Keratinocyte (primary cell): ENCODE data around the gene PTPRN2. TPM values are rescaled to one million over a fixed set of nuclear protein-coding genes. Genes with fewer than 3 reads are reported as not detected.

Experiments
- DNase-seq: peaks from one replicate; pipeline ENCODE4 v3.0.0-alpha.2; 2011; ENCODE audit warnings: low read depth, missing footprints, low spot score
- FAIRE-seq: peaks from 2 replicates; lab custom pipeline; 2011; peaks lifted over from hg19 to GRCh38; lab: Jason Lieb, UNC
- H2AFZ ChIP-seq: 2 replicates; pipeline ENCODE4 v1.6.0; 2012; ENCODE audit warnings: low read length, control low read depth, inconsistent platforms; ENCODE audit not compliant: control insufficient read depth
- H3K27ac ChIP-seq: 2 replicates; pipeline ENCODE4 v1.5.1; 2011; ENCODE audit warnings: low read length; ENCODE audit not compliant: control insufficient read depth, insufficient read depth
- H3K27me3 ChIP-seq: 3 replicates; pipeline ENCODE4 v1.6.0; 2011; ENCODE audit warnings: low read length; ENCODE audit not compliant: control insufficient read depth, insufficient read depth; ENCODE audit errors: extremely low read depth
- H3K36me3 ChIP-seq, 2 experiments: 2 replicates in 1 of 2; 3 replicates in 1 of 2; pipeline ENCODE4 v1.5.1; 2011; ENCODE audit warnings: low read length in 2 of 2, mild to moderate bottlenecking in 1 of 2; ENCODE audit not compliant: control insufficient read depth in 2 of 2, insufficient read depth in 2 of 2; ENCODE audit errors: extremely low read depth in 1 of 2
- H3K4me1 ChIP-seq: 3 replicates; pipeline ENCODE4 v1.5.1; 2011; ENCODE audit warnings: low read length; ENCODE audit not compliant: control insufficient read depth, insufficient read depth; ENCODE audit errors: extremely low read depth
- H3K4me2 ChIP-seq: 3 replicates; pipeline ENCODE4 v1.6.0; 2011; ENCODE audit warnings: low read depth, low read length; ENCODE audit not compliant: control insufficient read depth, insufficient read depth; ENCODE audit errors: extremely low read depth
- H3K4me3 ChIP-seq, 3 experiments: fragments of 200-600 bp in 1 of 3; sonication (generic) in 1 of 3; 2 replicates in 2 of 3; 3 replicates in 1 of 3; pipeline ENCODE4 v1.5.1; 2011 to 2016; ENCODE audit warnings: low read length in 3 of 3, mild to moderate bottlenecking in 3 of 3, control low read depth in 2 of 3, inconsistent platforms in 1 of 3, low read depth in 1 of 3, mixed read lengths in 1 of 3, mixed run types in 1 of 3, moderate library complexity in 1 of 3; ENCODE audit not compliant: control insufficient read depth in 2 of 3, insufficient read depth in 2 of 3; ENCODE audit errors: extremely low read depth in 1 of 3
- H3K79me2 ChIP-seq: 2 replicates; pipeline ENCODE4 v1.6.0; 2012; ENCODE audit warnings: low read length; ENCODE audit not compliant: control insufficient read depth, insufficient read depth
- H3K9ac ChIP-seq: 3 replicates; pipeline ENCODE4 v1.6.0; 2011; ENCODE audit warnings: low read length; ENCODE audit not compliant: control insufficient read depth, insufficient read depth; ENCODE audit errors: extremely low read depth
- H3K9me1 ChIP-seq: 3 replicates; pipeline ENCODE4 v1.6.0; 2011; ENCODE audit warnings: low read length; ENCODE audit not compliant: control insufficient read depth, insufficient read depth; ENCODE audit errors: extremely low read depth
- H3K9me3 ChIP-seq: 2 replicates; pipeline ENCODE4 v1.5.1; 2012; ENCODE audit warnings: low read depth, low read length; ENCODE audit not compliant: control insufficient read depth
- H4K20me1 ChIP-seq: 3 replicates; pipeline ENCODE4 v1.6.0; 2011; ENCODE audit warnings: low read length; ENCODE audit not compliant: control insufficient read depth, insufficient read depth; ENCODE audit errors: extremely low read depth
- EZH2 ChIP-seq: IDR thresholded peaks from one replicate; pipeline ENCODE4 v1.6.1; 2012; ENCODE audit warnings: inconsistent platforms, mild to moderate bottlenecking, low read length, moderate library complexity
- dilution Hi-C: fragments of 300-500 bp; cut with MboI; formaldehyde crosslinking; loops from one replicate; pipeline ENCODE4 v1.7.0; 2020; ENCODE audit warnings: low sequenced_read_pairs; ENCODE audit not compliant: extremely low pct_ligation_motif_present
- polyA plus RNA-seq, 5 experiments: library from polyadenylated mRNA; depleted of rRNA in 3 of 5; stranded (reverse) in 3 of 5; stranded (forward) in 1 of 5; unstranded in 1 of 5; fragments of >200 nt; gene quantifications; 1 replicate in 1 of 5; 2 replicates in 3 of 5; 3 replicates in 1 of 5; pipeline versions ENCODE4 v1.2.1 to v1.2.3, GENCODE V29; 2011 to 2012; ENCODE audit warnings: missing spikeins in 2 of 5, low read depth in 1 of 5, low replicate concordance in 1 of 5
- TF ChIP-seq, protein P1 (sequence below), 3 experiments: IDR thresholded peaks in 1 of 3; conservative IDR thresholded peaks in 1 of 3; optimal IDR thresholded peaks in 1 of 3; 2 replicates in 2 of 3; 3 replicates in 1 of 3; pipeline versions ENCODE3 to v1.5.1; 2011; ENCODE audit warnings: low read length in 3 of 3, mild to moderate bottlenecking in 3 of 3, moderate library complexity in 2 of 3, control low read depth in 1 of 3, inconsistent platforms in 1 of 3; ENCODE audit not compliant: insufficient read depth in 2 of 3; ENCODE audit errors: extremely low read depth in 1 of 3

Gene PTPRN2
- polyA plus RNA-seq, 1 donor (not counting 4 experiments of a cell fraction or from before 2014, with no cell fraction given): not detected

DNA sequence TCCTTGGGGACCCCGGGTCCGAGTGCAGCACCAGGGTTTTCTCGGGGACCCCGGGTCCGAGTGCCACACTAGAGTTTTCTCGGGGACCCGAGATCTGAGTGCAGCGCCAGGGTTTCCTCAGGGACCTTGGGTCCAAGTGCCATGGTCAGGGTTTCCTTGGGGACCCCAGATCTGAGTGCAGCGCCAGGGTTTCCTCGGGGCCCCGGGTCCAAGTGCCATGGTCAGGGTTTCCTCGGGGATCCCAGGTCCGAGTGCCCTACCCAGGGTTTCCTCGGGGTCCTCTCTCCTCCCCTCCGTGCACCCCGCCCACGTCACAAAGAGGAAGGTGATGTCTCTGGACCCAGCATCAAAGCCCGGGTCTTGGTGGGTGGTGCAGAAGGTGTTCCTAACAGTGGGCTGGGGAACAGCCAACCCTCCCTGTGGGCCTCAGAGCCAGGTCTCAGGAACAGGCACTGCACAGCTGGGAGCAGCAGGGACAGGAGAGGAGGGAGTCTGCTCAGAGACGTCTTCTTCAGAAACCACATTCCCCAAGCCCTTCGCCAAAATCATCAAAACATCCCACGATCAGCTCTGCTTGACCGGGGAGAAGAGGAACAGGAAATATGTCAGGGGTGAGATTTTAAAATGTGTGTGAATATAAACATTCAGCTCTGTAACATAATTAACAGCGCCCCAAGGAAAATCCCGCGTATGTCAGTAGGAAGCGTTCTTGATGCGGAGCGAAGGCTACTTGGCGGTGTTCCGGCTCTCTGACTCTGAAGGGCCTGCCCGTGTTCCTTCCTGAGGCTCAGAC is 710.1 kb downstream of the PTPRN2 start:
- no peak overlapping the region for H3K9ac ChIP-seq

DNA sequence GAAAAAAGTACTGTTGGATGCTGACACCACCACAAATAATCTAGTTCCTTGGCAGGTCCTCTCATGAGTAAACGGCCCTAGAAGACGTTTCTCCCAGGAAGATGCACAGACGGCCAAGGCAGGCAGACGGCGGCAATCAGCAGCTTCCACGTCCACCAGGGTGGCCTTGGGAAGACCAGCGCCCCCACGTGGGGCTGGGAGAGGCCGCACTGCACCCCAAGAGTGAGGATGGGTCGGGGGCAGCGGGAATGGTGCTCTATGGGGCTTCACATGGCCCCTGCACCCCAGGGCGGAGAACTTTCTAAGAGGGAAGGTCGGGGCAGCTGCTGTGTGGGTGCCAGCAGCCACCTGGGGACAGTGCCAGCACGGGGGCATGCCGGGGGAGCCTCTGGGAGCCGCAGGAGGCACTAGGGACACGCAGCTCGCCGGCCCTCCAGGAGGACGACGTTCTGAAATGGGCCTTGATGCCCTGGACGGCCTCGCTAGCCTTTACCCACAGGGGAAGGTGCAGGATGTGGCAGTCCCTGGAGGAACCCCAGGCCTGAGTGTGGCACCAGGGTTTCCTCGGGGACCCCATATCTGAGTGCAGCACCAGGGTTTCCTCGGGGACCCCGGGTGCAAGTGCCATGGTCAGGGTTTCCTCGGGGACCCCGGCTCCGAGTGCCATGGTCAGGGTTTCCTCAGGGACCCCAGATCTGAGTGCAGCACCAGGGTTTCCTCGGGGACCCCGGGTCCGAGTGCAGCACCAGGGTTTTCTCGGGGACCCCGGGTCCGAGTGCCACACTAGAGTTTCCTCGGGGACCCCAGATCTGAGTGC is 710.9 kb downstream of the PTPRN2 start:
- Histone ChIP-seq H3K27me3 (no peaks in the 10 kb centered on the region), H4K20me1 (no peaks in the 10 kb centered on the region), H3K4me1 (no peaks in the 10 kb centered on the region), H3K9me1 (no peaks in the 10 kb centered on the region), H3K4me2 (no peak overlapping the region), H2AFZ (no peak overlapping the region), H3K79me2 (no peaks in the 10 kb centered on the region), H3K27ac (no peak overlapping the region), H3K9ac (no peak overlapping the region), H3K9me3 (peaks cover 20% of the 10 kb centered on the region), H3K4me3 (no peak overlapping the region), H3K36me3 (no peaks in the 10 kb centered on the region)
- DNase-seq (no peak), FAIRE-seq (no peak)
- no peak for TF ChIP-seq EZH2
- TF ChIP-seq, protein P1, sequence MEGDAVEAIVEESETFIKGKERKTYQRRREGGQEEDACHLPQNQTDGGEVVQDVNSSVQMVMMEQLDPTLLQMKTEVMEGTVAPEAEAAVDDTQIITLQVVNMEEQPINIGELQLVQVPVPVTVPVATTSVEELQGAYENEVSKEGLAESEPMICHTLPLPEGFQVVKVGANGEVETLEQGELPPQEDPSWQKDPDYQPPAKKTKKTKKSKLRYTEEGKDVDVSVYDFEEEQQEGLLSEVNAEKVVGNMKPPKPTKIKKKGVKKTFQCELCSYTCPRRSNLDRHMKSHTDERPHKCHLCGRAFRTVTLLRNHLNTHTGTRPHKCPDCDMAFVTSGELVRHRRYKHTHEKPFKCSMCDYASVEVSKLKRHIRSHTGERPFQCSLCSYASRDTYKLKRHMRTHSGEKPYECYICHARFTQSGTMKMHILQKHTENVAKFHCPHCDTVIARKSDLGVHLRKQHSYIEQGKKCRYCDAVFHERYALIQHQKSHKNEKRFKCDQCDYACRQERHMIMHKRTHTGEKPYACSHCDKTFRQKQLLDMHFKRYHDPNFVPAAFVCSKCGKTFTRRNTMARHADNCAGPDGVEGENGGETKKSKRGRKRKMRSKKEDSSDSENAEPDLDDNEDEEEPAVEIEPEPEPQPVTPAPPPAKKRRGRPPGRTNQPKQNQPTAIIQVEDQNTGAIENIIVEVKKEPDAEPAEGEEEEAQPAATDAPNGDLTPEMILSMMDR (optimal IDR thresholded peaks at IDR 0.05 in 1 of 3, IDR thresholded peaks at IDR 0.05 in 1 of 3, conservative IDR thresholded peaks at IDR 0.05 in 1 of 3; ENCODE audit: extremely low read depth in 1 of 3, insufficient read depth in 2 of 3, low read length in 3 of 3): no peak
- dilution Hi-C loops: no loop called here

More for the DNA sequence above, 710.1 kb downstream of the PTPRN2 start:
- no peak for TF ChIP-seq EZH2
- TF ChIP-seq, protein P1 (optimal IDR thresholded peaks at IDR 0.05 in 1 of 3, IDR thresholded peaks at IDR 0.05 in 1 of 3, conservative IDR thresholded peaks at IDR 0.05 in 1 of 3; ENCODE audit: extremely low read depth in 1 of 3, insufficient read depth in 2 of 3, low read length in 3 of 3): no peak
- Histone ChIP-seq H3K4me3 (no peak overlapping the region), H3K9me3 (peaks cover 21% of the 10 kb centered on the region), H3K4me1 (no peaks in the 10 kb centered on the region), H3K9me1 (no peaks in the 10 kb centered on the region), H2AFZ (no peak overlapping the region), H3K79me2 (no peaks in the 10 kb centered on the region), H4K20me1 (no peaks in the 10 kb centered on the region), H3K4me2 (no peak overlapping the region), H3K27ac (no peak overlapping the region), H3K27me3 (no peaks in the 10 kb centered on the region), H3K36me3 (no peaks in the 10 kb centered on the region)
- no peak for FAIRE-seq
- dilution Hi-C loops: no loop called here
- no peak for DNase-seq
